Neuronal stem cell (in vitro differentiated cells): ENCODE data around the gene CLRN1.

Experiments
- DNase-seq: peaks from one replicate; pipeline ENCODE4 v3.0.0-alpha.2; 2013; ENCODE audit warnings: low spot score
- H2AFZ ChIP-seq: one replicate; pipeline ENCODE4 v1.6.1; 2013; ENCODE audit warnings: mild to moderate bottlenecking, low read length, inconsistent platforms
- H2AK5ac ChIP-seq: 2 replicates; pipeline ENCODE4 v1.6.1; 2013; ENCODE audit warnings: low read depth, mild to moderate bottlenecking, inconsistent platforms, low read length, moderate library complexity, mixed read lengths
- H2BK120ac ChIP-seq: 2 replicates; pipeline ENCODE4 v1.6.1; 2013; ENCODE audit warnings: low read depth, mild to moderate bottlenecking, inconsistent platforms, low read length, moderate library complexity, mixed read lengths
- H2BK12ac ChIP-seq: one replicate; pipeline ENCODE4 v1.6.1; 2013; ENCODE audit warnings: low read length, inconsistent platforms
- H2BK15ac ChIP-seq: 2 replicates; pipeline ENCODE4 v1.6.1; 2013; ENCODE audit warnings: mild to moderate bottlenecking, low read length, inconsistent platforms, mixed read lengths
- H2BK5ac ChIP-seq: one replicate; pipeline ENCODE4 v1.6.1; 2013; ENCODE audit warnings: inconsistent platforms, mild to moderate bottlenecking, low read length, moderate library complexity
- H3K14ac ChIP-seq: one replicate; pipeline ENCODE4 v1.6.1; 2013; ENCODE audit warnings: low read length, inconsistent platforms
- H3K18ac ChIP-seq: 2 replicates; pipeline ENCODE4 v1.6.1; 2013; ENCODE audit warnings: low read length, inconsistent platforms
- H3K23ac ChIP-seq: 2 replicates; pipeline ENCODE4 v1.6.1; 2013; ENCODE audit warnings: low read depth, mild to moderate bottlenecking, mixed read lengths, low read length, inconsistent platforms; ENCODE audit not compliant: poor library complexity
- H3K27ac ChIP-seq: replicated peaks from 3 replicates; pipeline ENCODE4 v1.5.1; 2013; ENCODE audit warnings: low read length, inconsistent platforms
- H3K27me3 ChIP-seq, 3 experiments: 2 replicates each; pipeline ENCODE4 v1.6.1; 2013; ENCODE audit warnings: low read length in 3 of 3, mild to moderate bottlenecking in 2 of 3, inconsistent platforms in 1 of 3, low read depth in 1 of 3, mixed read lengths in 1 of 3, moderate library complexity in 1 of 3; ENCODE audit not compliant: control insufficient read depth in 3 of 3, insufficient read depth in 3 of 3
- H3K36me3 ChIP-seq, 2 donors: replicated peaks in 1 of 2; 2 replicates each; pipeline ENCODE4 v1.6.1; 2013; ENCODE audit warnings: low read length in 2 of 2; ENCODE audit not compliant: control insufficient read depth in 2 of 2, insufficient read depth in 2 of 2
- H3K4ac ChIP-seq: 2 replicates; pipeline ENCODE4 v1.6.1; 2013; ENCODE audit warnings: inconsistent platforms, mild to moderate bottlenecking, low read length, moderate library complexity
- H3K4me1 ChIP-seq, 2 donors: 1 replicate in 1 of 2; 2 replicates in 1 of 2; pipeline ENCODE4 v1.6.1; 2013; ENCODE audit warnings: low read length in 2 of 2, low read depth in 1 of 2; ENCODE audit not compliant: control insufficient read depth in 2 of 2, insufficient read depth in 1 of 2
- H3K4me2 ChIP-seq: one replicate; pipeline ENCODE4 v1.6.1; 2013; ENCODE audit warnings: mild to moderate bottlenecking, low read length, inconsistent platforms; ENCODE audit not compliant: insufficient read depth, poor library complexity, severe bottlenecking
- H3K4me3 ChIP-seq, 2 donors: 2 replicates each; pipeline ENCODE4 v1.5.1; 2013; ENCODE audit warnings: low read length in 2 of 2, mild to moderate bottlenecking in 2 of 2, inconsistent platforms in 1 of 2, moderate library complexity in 1 of 2
- H3K79me1 ChIP-seq: one replicate; pipeline ENCODE4 v1.6.1; 2013; ENCODE audit warnings: low read depth, mild to moderate bottlenecking, inconsistent platforms, low read length, moderate library complexity
- H3K9ac ChIP-seq: one replicate; pipeline ENCODE4 v1.6.1; 2013; ENCODE audit warnings: mild to moderate bottlenecking, low read depth, low read length, inconsistent platforms; ENCODE audit not compliant: poor library complexity
- H3K9me3 ChIP-seq, 2 donors: replicated peaks in 1 of 2; 2 replicates each; pipeline versions ENCODE3 to v1.6.1; 2013; ENCODE audit warnings: low read length in 2 of 2, mild to moderate bottlenecking in 2 of 2, inconsistent platforms in 1 of 2, low read depth in 1 of 2, mixed read lengths in 1 of 2, moderate library complexity in 1 of 2; ENCODE audit not compliant: control insufficient read depth in 2 of 2, insufficient read depth in 1 of 2
- H4K8ac ChIP-seq: one replicate; pipeline ENCODE4 v1.6.1; 2013; ENCODE audit warnings: low read depth, mild to moderate bottlenecking, inconsistent platforms, low read length, moderate library complexity
- H4K91ac ChIP-seq: one replicate; pipeline ENCODE4 v1.6.1; 2013; ENCODE audit warnings: low read length, low read depth, mild to moderate bottlenecking, inconsistent platforms; ENCODE audit not compliant: poor library complexity
- WGBS, 2 donors: extraction: QIAGEN DNeasy Blood & Tissue Kit; methylation state at CpG; one replicate each; pipeline ENCODE4 v1.1.7; 2013; ENCODE audit warnings: missing lambda C conversion rate in 2 of 2, mixed read lengths in 1 of 2; ENCODE audit not compliant: insufficient read length in 2 of 2, insufficient replicate concordance in 1 of 2; ENCODE audit errors: extremely low coverage in 2 of 2; 5-methylcytosine and 5-hydroxymethylcytosine counted together

CLRN1 gene

DNA sequence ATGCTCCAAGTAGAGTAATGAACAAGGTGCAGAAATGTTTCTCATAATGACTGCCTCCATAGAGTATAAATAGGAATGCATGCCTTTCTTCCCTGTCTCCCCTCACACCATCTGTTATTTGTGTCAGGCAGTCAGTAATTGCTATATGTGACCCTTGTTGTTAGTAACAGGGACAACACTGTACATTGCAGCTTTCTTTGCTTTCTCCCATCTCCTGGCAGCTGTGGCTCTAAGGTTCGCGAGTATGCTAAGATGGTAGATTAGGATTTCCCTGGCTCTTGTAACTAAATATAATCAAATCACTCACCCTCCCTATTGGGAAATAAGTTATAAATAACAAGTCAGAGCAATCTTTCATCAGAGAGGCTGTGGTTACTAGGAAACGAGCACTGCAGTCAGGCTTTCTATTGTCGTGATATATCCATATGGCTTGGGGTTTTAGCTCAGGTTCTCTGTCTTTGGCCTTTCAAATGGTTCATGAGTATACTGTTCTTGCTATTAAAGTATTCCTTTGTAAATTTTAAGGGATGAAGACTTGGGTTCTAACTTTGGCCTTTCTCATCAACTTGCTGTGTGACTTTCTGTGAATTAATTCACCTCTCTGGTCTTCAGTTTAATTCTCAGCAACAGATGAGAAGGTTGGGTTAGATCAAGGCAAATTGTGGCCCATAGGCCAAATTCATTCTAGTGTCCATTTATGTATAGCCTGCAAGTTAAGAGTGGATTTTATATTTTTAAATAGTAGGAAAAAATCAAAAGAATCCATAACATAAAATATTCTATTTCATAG lies 59.2 kb downstream of the CLRN1 start:
- H3K79me1 ChIP-seq: no peaks in the 10 kb centered on the region
- H3K4me1 ChIP-seq: peaks cover 0 to 5% of the 10 kb centered on the region in 2 donors
- no peak overlapping the region for H3K4me3 ChIP-seq
- no peak overlapping the region for H3K18ac ChIP-seq
- no peak overlapping the region for H2AK5ac ChIP-seq
- no peak overlapping the region for H3K27ac ChIP-seq
- peaks cover 0 to 2% of the 10 kb centered on the region in 2 donors for H3K9me3 ChIP-seq
- no peak overlapping the region for H3K9ac ChIP-seq
- no peak for DNase-seq
- H3K23ac ChIP-seq: no peak overlapping the region
- H2AFZ ChIP-seq: no peak overlapping the region
- no peak overlapping the region for H3K4me2 ChIP-seq
- H2BK120ac ChIP-seq: no peak overlapping the region
- no peak overlapping the region for H4K8ac ChIP-seq
- H3K4ac ChIP-seq: no peak overlapping the region
- H3K27me3 ChIP-seq: peaks cover 0 to 2% (median 0%) of the 10 kb centered on the region in 3 experiments
- H2BK12ac ChIP-seq: no peak overlapping the region
- H4K91ac ChIP-seq: no peak overlapping the region
- no peaks in the 10 kb centered on the region for H3K36me3 ChIP-seq
- no peak overlapping the region for H3K14ac ChIP-seq
- no peak overlapping the region for H2BK15ac ChIP-seq
- WGBS, 2 donors: no CpG with 5 or more reads among the region's 4 CpGs
- H2BK5ac ChIP-seq: no peak overlapping the region

DNA sequence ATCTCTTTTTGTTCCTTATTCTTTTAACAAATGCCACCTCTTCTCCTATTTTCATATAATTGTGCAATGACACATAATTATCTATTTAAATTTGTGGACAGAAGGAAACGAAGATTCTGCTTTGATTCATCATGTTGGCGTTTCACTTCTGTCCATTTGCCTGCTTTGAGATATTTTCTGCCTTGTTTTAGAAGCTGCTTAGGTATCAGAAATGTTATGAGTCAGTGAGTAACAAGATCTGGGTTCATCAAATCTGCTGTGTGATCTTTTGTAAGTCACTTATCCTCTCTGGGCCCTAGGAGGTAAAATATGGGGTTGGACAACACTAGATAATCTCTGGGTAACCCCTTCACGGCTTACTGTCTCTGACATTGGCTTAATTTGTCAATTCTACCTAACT lies 60.0 kb downstream of the CLRN1 start:
- Histone ChIP-seq H2BK120ac (no peak overlapping the region), H2BK5ac (no peak overlapping the region), H3K4me2 (no peak overlapping the region), H4K91ac (no peak overlapping the region), H3K27me3 (peaks cover 0 to 2% (median 0%) of the 10 kb centered on the region in 3 experiments), H4K8ac (no peak overlapping the region), H3K23ac (no peak overlapping the region), H2BK15ac (no peak overlapping the region), H3K4me3 (no peak overlapping the region), H3K9me3 (peaks cover 0 to 2% of the 10 kb centered on the region in 2 donors), H3K9ac (no peak overlapping the region), H2BK12ac (no peak overlapping the region), H3K36me3 (no peaks in the 10 kb centered on the region), H3K4ac (no peak overlapping the region), H3K4me1 (peaks cover 0 to 5% of the 10 kb centered on the region in 2 donors), H3K18ac (no peak overlapping the region), H2AK5ac (no peak overlapping the region), H3K27ac (no peak overlapping the region), H3K14ac (no peak overlapping the region), H2AFZ (no peak overlapping the region), H3K79me1 (no peaks in the 10 kb centered on the region)
- DNase-seq: no peak
- no CpG with 5 or more reads among the region's 3 CpGs for WGBS, 2 donors

DNA sequence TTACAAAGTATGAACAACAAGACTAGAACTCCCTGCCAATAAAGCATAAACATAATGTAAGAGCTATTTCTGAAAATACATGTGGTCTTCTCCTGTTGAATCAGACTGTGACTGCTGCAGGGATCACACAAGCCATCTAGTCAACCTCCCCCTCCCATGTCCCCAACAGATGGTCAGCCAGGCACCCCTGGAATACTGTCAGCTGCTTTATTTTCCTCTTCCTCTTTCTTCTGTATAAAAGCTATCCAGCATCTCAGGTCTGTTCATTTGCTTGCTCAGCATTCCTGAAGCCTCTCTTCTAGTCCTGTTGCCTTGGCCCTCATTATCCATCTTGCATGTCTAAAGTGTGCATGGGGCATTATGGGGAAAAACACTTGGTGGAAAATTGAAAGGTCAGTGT lies 60.8 kb downstream of the CLRN1 start:
- H2BK120ac ChIP-seq: no peak overlapping the region
- H4K91ac ChIP-seq: no peak overlapping the region
- H3K4me2 ChIP-seq: no peak overlapping the region
- H3K27ac ChIP-seq: no peak overlapping the region
- no peak overlapping the region for H3K9ac ChIP-seq
- H3K4me1 ChIP-seq: peaks cover 0 to 5% of the 10 kb centered on the region in 2 donors
- no peak overlapping the region for H3K4me3 ChIP-seq
- H4K8ac ChIP-seq: no peak overlapping the region
- no peak overlapping the region for H2BK12ac ChIP-seq
- no peaks in the 10 kb centered on the region for H3K36me3 ChIP-seq
- H2AK5ac ChIP-seq: no peak overlapping the region
- no peaks in the 10 kb centered on the region for H3K9me3 ChIP-seq
- H3K18ac ChIP-seq: no peak overlapping the region
- H3K79me1 ChIP-seq: no peaks in the 10 kb centered on the region
- no peak overlapping the region for H3K4ac ChIP-seq
- no peak overlapping the region for H2AFZ ChIP-seq
- H3K23ac ChIP-seq: no peak overlapping the region
- H3K14ac ChIP-seq: no peak overlapping the region
- peaks cover 0 to 2% (median 0%) of the 10 kb centered on the region in 3 experiments for H3K27me3 ChIP-seq
- DNase-seq: no peak
- H2BK15ac ChIP-seq: no peak overlapping the region
- no peak overlapping the region for H2BK5ac ChIP-seq

DNA sequence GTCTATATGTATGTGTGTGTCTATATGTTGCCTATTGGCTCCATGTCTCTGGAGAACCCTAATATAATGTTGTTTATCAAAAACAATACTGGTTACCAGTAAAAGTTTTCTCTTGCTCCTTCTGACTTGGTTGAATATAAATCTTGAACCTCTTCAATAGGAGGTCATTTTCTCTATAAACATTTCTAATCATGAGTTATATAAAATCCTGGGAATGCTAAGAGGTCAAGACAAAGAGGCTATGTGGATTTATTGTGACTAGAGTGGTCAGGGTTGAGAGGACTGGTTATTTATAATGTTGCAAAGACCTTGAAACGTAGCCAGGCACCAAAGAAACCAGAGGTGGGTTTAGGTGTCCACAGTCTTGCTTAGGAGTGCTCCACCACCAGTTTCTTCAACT lies 66.1 kb downstream of the CLRN1 start:
- no peak overlapping the region for H3K4ac ChIP-seq
- H3K27ac ChIP-seq: no peak overlapping the region
- H4K8ac ChIP-seq: no peak overlapping the region
- no peak overlapping the region for H2AK5ac ChIP-seq
- no peak overlapping the region for H2BK5ac ChIP-seq
- H3K14ac ChIP-seq: no peak overlapping the region
- H2BK120ac ChIP-seq: no peak overlapping the region
- H3K36me3 ChIP-seq: no peaks in the 10 kb centered on the region
- H3K79me1 ChIP-seq: no peaks in the 10 kb centered on the region
- no peak overlapping the region for H2BK15ac ChIP-seq
- H3K4me1 ChIP-seq: peaks cover 0 to 3% of the 10 kb centered on the region in 2 donors
- peaks cover 0 to 19% (median 0%) of the 10 kb centered on the region in 3 experiments for H3K27me3 ChIP-seq
- no peak overlapping the region for H3K18ac ChIP-seq
- no peaks in the 10 kb centered on the region for H3K9me3 ChIP-seq
- no peak overlapping the region for H4K91ac ChIP-seq
- H3K4me3 ChIP-seq: no peak overlapping the region
- no peak overlapping the region for H3K9ac ChIP-seq
- no peak overlapping the region for H3K4me2 ChIP-seq
- H2AFZ ChIP-seq: no peak overlapping the region
- no CpG with 5 or more reads among the region's 1 CpG for WGBS, 2 donors
- DNase-seq: no peak
- H3K23ac ChIP-seq: no peak overlapping the region
- H2BK12ac ChIP-seq: no peak overlapping the region
